ENCODE results near the gene UVRAG.

UVRAG gene

DNA sequence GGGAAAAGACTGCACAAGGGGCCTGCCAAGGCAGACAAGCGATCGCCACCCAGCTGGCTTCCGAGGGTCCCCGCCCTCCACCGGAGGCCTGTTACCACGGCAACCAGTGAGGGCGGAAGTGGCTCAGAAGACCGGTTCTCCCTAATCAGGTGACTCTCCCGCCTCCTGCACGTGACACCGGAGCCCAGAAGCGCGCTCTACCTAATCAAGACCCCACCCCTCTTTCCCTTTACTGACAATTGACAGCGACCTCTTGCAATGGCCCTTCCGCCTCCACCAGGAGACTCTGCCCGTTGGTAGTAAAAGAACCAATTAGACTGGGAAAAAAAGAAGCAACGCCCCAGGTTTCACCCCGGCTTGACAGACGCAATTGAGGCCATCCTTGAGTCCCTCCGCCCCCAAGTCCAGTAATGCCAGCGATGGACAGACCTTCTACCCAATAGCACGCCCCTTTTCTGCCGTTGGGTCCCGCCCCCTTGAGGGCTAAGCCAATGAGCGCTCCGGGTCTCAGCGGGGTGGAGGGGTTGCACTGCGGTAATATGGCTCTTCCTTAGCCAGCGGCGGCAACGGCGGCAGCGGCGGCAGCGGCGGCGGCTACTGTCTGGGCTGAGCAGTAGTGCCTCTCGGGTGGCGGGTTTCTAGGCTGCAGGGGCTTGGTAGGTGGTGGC is at the start of gene UVRAG:
UVRAG (plus strand) TSS at position 534 of the 668 bp plus-strand sequence. CDS start 198 bp downstream, outside the sequence.
- DNase-seq (ENCODE audit: low read depth): peak; percentile 96

DNA sequence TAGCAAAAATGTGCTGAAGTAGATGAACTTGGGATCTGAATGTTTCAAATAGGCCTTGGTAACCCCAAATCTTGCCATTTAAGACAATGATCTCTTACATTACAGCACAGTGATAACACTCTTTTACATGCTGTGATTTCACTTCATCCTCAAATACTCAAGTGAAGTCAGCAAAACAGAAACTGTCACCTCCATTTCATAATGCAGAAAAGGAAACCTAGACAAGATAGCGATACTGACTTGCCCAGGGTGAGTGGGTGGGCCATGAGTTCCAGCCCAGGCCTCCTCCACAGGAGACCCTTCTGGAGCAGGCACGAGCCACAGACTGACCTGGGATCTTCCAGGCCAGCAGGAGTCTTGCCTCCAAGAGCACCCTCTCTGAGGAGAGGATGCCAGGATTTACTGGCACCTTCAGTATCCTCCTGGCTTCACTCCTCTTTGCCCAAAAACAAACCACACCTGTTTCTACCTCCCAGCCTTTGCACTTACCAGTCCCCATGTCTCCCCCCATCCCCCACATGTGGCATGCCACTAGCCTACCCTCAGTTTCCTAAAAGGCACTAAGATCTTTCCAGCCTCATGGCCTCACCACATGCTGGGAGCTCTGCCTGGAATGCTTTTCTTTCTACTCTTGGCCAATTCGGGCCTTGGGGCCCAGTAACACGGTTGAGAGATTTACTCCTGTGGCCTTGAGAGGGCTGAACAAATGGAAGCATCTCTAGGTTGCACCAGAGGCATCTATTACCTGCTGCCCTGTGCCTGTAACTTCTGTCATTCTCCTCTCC is 48.4 kb upstream of the UVRAG start:
- no peak for DNase-seq (ENCODE audit: low read depth)

- DNase-seq (ENCODE audit: low read depth): no peak
Observed at GRCh38 chr11:75767228-75767572, 47.8 kb upstream of the UVRAG start.

DNA sequence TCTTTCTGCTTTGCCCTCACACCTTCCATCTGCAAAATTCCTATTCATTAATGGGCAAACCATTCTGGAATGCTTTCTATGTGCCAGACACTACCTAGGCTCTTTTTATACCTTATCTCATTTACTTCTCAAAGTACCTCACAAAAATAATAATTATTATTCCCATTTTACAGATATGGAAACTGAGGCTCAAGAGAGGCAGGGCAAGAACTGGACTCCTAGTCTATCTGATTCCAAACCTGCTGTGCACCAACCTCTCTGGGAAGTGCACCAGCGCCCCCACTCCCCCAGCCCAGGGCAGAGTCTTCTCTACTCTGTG is 47.3 kb upstream of the UVRAG start:
- no peak for DNase-seq (ENCODE audit: low read depth)

GRCh38 chr11:75768112-75768908 is 46.7 kb upstream of the UVRAG start, which contains the start of gene DGAT2:
Gene DGAT2 (plus strand): TSS chr11:75768778. CDS start chr11:75768992, 214 bp downstream.
- DNase-seq (ENCODE audit: low read depth): peak; percentile 66

- DNase-seq (ENCODE audit: low read depth): no peak
Observed at GRCh38 chr11:75768909-75769771, 45.9 kb upstream of the UVRAG start.

GRCh38 chr11:75770102-75770501 is 44.9 kb upstream of the UVRAG start:
- DNase-seq (ENCODE audit: low read depth): no peak

DNA sequence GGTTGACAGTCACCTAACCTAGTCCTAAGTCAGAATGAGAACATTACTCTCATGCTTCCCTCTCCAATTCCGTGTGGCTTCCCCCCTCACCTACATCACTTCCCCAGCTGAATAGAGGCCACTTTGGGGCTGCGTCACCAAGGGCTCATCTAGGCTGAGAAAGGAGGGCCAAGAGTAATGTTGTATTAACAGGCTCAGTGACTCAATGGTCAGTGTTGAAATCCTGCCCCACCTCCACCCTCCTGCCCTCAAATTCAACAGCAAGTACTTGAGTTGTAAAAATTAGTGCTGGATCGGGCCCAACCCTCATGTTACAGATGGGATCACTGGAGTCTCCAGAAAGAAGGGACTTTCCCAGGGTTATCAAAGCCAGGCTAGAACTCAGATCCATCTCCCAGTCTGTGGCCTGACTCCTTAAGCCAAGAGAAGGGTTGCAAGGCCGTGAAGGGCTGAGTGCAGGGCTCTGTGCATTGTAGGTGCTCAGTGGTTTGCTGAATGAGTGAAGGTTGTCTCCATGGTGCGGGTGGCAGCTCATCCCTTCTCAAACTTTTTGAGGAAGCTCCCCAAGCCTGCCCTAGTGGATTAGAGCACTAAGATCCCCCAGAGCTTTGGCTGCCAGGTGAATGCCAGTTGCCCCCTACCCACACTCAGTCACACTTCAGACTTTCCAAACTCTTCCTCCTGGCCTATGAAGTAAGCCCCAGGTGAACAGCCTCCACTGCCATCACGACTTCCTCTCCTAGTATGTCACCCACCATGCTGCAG is 43.2 kb upstream of the UVRAG start:
- DNase-seq (ENCODE audit: low read depth): no peak

DNA sequence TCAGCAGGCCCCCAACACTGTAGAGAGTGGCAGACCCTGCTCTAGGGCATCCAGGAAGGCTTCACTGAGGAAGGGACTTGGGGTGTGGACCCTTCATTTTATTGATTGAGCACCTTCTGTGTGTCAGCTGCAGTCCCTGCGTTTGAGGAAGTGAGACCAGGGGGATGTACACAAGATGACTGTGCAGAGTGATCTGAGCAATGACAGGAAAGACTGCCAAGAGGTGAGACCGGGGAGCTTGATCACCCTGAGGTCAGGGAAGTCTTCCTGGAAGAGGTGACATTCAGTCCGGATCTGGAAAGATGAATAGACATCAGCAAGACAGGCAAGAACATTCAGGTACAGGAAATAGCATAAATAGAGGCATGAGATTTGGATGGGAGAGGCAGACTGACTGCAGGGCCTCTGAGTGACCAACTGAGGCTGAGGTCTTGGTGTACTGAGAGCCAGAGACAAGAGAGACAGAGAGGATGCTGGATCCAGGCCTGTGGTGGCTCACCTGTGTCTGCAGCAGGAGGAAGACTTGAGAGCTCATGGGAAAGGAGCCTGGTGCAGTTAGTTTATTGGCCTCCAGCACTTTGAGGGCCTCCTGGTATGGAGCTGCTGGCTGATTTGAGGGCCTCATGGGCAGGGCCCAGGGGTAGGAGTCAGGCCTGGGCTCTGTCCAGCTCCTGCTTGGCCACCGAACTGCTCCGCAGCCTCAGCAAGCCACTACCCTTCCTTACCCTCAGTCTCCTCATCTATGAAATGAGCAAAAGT is 41.2 kb upstream of the UVRAG start:
- DNase-seq (ENCODE audit: low read depth): no peak

DNA sequence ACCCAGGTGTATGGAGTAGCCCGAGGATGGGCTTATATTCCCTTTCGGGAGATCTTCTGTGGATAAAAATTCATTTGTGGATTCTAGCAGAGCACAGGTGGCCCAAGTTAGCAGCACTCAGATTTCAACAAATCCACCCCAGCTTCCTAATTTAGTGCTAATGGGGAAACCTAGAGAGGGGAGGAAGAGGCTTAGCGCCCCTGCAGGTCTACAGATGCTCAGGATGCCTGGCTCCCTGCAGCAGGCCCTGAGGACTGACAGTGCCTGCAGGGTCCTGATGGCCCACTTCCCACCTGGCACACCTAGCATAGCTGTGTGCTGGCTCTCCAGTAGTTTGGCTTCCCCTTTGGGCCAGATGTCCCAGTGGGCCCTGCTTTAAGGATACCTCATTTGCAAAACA is 40.0 kb upstream of the UVRAG start:
- DNase-seq (ENCODE audit: low read depth): no peak

GRCh38 chr11:75776546-75776945 is 38.5 kb upstream of the UVRAG start:
- no peak for DNase-seq (ENCODE audit: low read depth)

GRCh38 chr11:75777461-75778110 is 37.4 kb upstream of the UVRAG start:
- no peak for DNase-seq (ENCODE audit: low read depth)

DNA sequence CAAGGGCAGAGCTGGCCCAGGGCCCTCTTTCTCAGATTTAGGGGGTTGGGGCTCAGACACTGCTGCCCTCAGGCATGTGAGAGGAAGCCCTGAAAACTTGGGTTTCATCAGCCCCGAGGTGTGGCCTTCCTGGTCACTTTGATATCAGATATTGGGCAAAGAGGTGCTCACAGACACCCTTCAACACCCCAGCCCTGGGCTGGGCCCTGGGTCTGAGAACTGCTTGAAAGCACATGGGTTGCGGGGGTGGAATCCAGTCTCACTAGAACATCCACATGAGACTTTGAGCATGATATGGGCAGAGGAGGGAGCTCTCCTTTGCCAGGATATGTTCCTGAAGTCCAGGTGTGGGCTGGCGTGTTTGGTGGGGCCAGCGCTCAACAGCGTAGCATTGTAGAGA is 36.0 kb upstream of the UVRAG start:
- DNase-seq (ENCODE audit: low read depth): no peak

DNA sequence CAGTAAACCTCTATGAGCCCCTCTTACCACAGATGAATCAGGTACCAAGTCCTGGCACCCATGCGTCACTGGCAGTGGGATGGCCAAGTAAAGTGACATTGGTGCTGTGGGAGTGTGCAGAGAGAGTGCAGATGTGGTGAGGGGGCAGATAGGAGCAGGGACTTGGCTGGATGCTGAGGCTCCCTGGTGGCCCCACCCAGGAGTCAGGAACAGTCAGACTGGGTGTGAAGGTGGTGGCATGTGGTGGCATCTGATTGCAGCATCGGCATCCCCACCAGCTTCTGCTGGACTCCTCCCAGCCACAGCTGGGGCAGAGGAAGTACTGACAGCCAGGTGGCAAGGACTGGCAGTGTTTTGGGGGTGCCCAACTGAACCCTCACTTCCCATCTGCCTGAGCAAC is 35.0 kb upstream of the UVRAG start:
- DNase-seq (ENCODE audit: low read depth): no peak

GRCh38 chr11:75780888-75781287 is 34.1 kb upstream of the UVRAG start:
- DNase-seq (ENCODE audit: low read depth): no peak

DNA sequence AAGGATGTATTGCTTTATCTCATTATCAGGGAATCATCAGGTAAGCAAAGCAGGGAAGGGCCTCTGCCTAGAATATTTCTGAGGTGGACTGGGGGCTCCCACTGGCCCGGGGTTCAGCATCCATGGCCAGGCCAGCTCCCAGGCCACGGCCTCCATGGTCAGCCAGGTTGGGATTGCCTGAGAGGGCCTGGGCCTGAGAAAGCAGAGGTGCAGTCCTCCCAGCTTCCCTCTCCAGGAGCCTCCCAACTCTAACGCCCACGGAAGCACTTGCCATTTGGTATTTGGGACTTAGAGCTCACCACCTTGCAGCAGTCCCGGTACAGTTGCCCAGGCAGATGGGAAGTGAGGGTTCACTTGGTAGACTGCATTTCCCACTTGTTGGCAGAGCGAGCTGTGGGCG is 33.7 kb upstream of the UVRAG start:
- DNase-seq (ENCODE audit: low read depth): no peak

DNA sequence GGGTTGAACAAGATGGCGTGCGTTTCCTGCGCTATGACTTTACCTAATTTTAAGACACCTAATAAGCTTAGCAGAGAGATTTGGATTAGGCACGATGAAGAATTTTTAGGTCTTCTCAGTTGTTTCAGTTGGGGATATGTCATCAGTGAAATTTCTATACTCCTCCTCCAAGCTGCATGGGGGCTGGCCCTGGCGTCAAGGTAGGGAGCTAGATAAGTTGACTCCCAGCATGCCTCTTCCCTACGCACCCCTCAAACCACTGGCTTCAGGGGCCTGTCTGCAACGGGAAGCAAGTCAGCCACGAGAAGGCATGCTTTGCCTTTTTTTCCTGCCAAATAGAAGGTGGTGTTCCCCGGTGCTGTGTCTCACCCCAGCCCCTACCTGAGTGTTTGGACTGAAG is 33.2 kb upstream of the UVRAG start:
- no peak for DNase-seq (ENCODE audit: low read depth)

DNA sequence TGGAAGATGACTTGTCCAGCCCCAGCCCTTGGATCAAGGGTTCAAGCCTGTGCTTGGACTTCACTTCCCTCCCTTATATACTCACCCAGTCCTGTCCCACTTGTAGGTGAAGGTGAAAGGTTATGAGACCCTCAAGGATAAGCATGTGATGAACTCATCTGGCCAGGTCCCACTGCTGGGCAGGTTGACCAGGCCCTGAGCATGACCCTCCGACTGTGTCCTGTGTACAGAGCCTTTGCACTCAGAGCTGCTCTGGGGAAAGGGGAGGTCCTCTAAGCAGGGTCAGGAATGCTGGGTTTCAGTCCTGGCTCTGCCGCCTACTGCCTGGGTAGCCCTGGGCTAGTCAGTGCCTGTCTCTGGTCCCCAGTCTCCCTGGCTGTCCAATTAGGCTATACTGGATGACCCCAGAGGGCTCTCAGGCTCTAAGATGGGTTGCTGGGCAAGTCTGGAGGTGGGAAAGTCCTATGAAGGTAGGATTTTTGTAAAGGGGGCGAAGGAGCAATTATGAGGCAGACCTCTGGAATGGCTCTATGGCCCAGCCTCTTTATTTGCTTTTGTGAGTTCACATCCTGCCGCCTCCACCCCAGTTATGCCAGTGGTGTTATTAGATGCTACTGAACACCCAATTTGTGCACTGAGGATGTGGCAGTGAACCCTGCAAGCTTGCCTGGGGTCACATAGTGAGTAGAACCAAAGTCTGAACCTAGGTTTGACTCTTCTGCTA is 32.3 kb upstream of the UVRAG start:
- DNase-seq (ENCODE audit: low read depth): no peak

- DNase-seq (ENCODE audit: low read depth): no peak
Observed at GRCh38 chr11:75783416-75784084, 31.5 kb upstream of the UVRAG start.
